ENCODE data around the gene EGFL8.

EGFL8 gene

GRCh38 chr6:32182555-32182981 lies 18.2 kb downstream of the EGFL8 start:
- H3K79me2 ChIP-seq (ENCODE audit: insufficient read depth, low read length), result peaks cover 42% of the 10 kb centered on the region
- no peak overlapping the region for H3K9ac ChIP-seq (ENCODE audit: low read depth, low read length, poor library complexity, severe bottlenecking)
- H3K36me3 ChIP-seq (ENCODE audit: insufficient read depth, low read length), result peaks cover 26% of the 10 kb centered on the region; the same call in 1 of the 2 replicates
- peaks cover 12% of the 10 kb centered on the region for H3K4me1 ChIP-seq (ENCODE audit: insufficient read depth, low read length, poor library complexity, severe bottlenecking)
- H3K27me3 ChIP-seq (ENCODE audit: insufficient read depth, low read length, poor library complexity, severe bottlenecking), result no peaks in the 10 kb centered on the region
- no peaks in the 10 kb centered on the region for H3K9me2 ChIP-seq (replicated peaks; ENCODE audit: low read depth, low read length)
- no peaks in the 10 kb centered on the region for H3K9me3 ChIP-seq (ENCODE audit: insufficient read depth, low read depth, low read length)
- H3K4me3 ChIP-seq (ENCODE audit: low read length, poor library complexity, severe bottlenecking), result no peak overlapping the region
- TF ChIP-seq EZH2phosphoT487 (IDR thresholded peaks at IDR 0.05; ENCODE audit: borderline replicate concordance) (no peak), CTCF (conservative IDR thresholded peaks at IDR 0.05; ENCODE audit: low read length) (no peak)
- H3F3A ChIP-seq (ENCODE audit: low read depth), result peaks cover under 1% of the 10 kb centered on the region; the same call in 1 of the 2 replicates
- peaks cover 3% of the 10 kb centered on the region for H4K20me1 ChIP-seq (ENCODE audit: insufficient read depth, low read length, poor library complexity, severe bottlenecking)
- no peak overlapping the region for H3K4me2 ChIP-seq (ENCODE audit: low read depth, low read length, poor library complexity, severe bottlenecking)
- no peak overlapping the region for H2AFZ ChIP-seq (ENCODE audit: low read length)

- no peak for TF ChIP-seq EZH2phosphoT487 (IDR thresholded peaks at IDR 0.05; ENCODE audit: borderline replicate concordance)
- no peak for TF ChIP-seq CTCF (conservative IDR thresholded peaks at IDR 0.05; ENCODE audit: low read length)
- Histone ChIP-seq H3K4me3 (ENCODE audit: low read length, poor library complexity, severe bottlenecking) (no peak overlapping the region), H2AFZ (ENCODE audit: low read length) (no peak overlapping the region), H3K9ac (ENCODE audit: low read depth, low read length, poor library complexity, severe bottlenecking) (no peak overlapping the region), H4K20me1 (ENCODE audit: insufficient read depth, low read length, poor library complexity, severe bottlenecking) (peaks cover 5% of the 10 kb centered on the region), H3K36me3 (ENCODE audit: insufficient read depth, low read length) (peaks cover 28% of the 10 kb centered on the region; the same call in 1 of the 2 replicates), H3K79me2 (ENCODE audit: insufficient read depth, low read length) (peaks cover 47% of the 10 kb centered on the region), H3K4me2 (ENCODE audit: low read depth, low read length, poor library complexity, severe bottlenecking) (no peak overlapping the region), H3K9me3 (ENCODE audit: insufficient read depth, low read depth, low read length) (no peaks in the 10 kb centered on the region), H3K27me3 (ENCODE audit: insufficient read depth, low read length, poor library complexity, severe bottlenecking) (no peaks in the 10 kb centered on the region), H3K4me1 (ENCODE audit: insufficient read depth, low read length, poor library complexity, severe bottlenecking) (peaks cover 12% of the 10 kb centered on the region), H3F3A (ENCODE audit: low read depth) (no peaks in the 10 kb centered on the region), H3K9me2 (replicated peaks; ENCODE audit: low read depth, low read length) (no peaks in the 10 kb centered on the region)
Observed at GRCh38 chr6:32183030-32183429, 18.6 kb downstream of the EGFL8 start.

GRCh38 chr6:32183483-32184083 lies 19.2 kb downstream of the EGFL8 start:
- peaks cover 51% of the 10 kb centered on the region for H3K79me2 ChIP-seq (ENCODE audit: insufficient read depth, low read length)
- H3F3A ChIP-seq (ENCODE audit: low read depth), result no peaks in the 10 kb centered on the region
- no peak overlapping the region for H3K4me3 ChIP-seq (ENCODE audit: low read length, poor library complexity, severe bottlenecking)
- no peaks in the 10 kb centered on the region for H3K9me3 ChIP-seq (ENCODE audit: insufficient read depth, low read depth, low read length)
- H2AFZ ChIP-seq (ENCODE audit: low read length), result no peak overlapping the region
- H3K4me1 ChIP-seq (ENCODE audit: insufficient read depth, low read length, poor library complexity, severe bottlenecking), result peaks cover 14% of the 10 kb centered on the region
- H3K9me2 ChIP-seq (replicated peaks; ENCODE audit: low read depth, low read length), result no peaks in the 10 kb centered on the region
- H3K36me3 ChIP-seq (ENCODE audit: insufficient read depth, low read length), result peaks cover 28% of the 10 kb centered on the region; the same call in 1 of the 2 replicates
- no peak overlapping the region for H3K9ac ChIP-seq (ENCODE audit: low read depth, low read length, poor library complexity, severe bottlenecking)
- no peak overlapping the region for H3K4me2 ChIP-seq (ENCODE audit: low read depth, low read length, poor library complexity, severe bottlenecking)
- no peaks in the 10 kb centered on the region for H3K27me3 ChIP-seq (ENCODE audit: insufficient read depth, low read length, poor library complexity, severe bottlenecking)
- TF ChIP-seq CTCF (conservative IDR thresholded peaks at IDR 0.05; ENCODE audit: low read length), result no peak
- TF ChIP-seq EZH2phosphoT487 (IDR thresholded peaks at IDR 0.05; ENCODE audit: borderline replicate concordance), result no peak
- H4K20me1 ChIP-seq (ENCODE audit: insufficient read depth, low read length, poor library complexity, severe bottlenecking), result peaks cover 5% of the 10 kb centered on the region

All from Loucy (cell line).